Stimulated activated CD4-positive, alpha-beta T cell treated with anti-CD3 and anti-CD28 coated beads, Interleukin-2, amount 100 ng/mL, for 24 hours (primary cell): ENCODE results near the gene F12.

Experiments used
- DNase-seq, 2 donors: peaks; one replicate each; pipeline ENCODE4 v3.0.0-alpha.2; 2020

Gene F12

GRCh38 chr5:177354256-177354655, 55.1 kb downstream of the F12 start:
- no peak for DNase-seq

DNA sequence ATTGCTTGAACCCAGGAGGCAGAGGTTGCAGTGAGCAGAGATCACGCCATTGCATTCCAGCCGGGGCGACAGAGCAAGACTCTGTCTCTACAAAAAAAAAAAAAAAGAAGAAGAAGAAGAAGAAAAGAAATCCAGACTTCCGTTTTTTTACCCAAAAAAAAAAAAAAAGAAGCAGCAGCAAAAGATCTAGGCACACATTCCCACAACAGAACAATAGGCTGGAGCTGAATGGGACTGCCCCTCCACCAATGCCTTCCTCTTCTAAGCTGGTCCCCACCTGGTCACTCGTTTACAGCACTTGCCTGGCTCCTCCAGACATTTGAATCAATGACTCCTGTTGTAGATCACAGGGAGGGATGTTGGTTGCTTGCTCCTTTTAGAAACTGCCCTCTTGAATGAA, 56.3 kb downstream of the F12 start:
- DNase-seq = no peak
